Epithelial cell of esophagus (primary cell): ENCODE data around the gene TMEM69.
"Not testable (repeated sequence)": the region's sequence is repeated elsewhere in the genome, so short reads cannot be mapped to it uniquely, and the experiment has no call there.

Experiments used
- DNase-seq: peaks from one replicate; pipeline ENCODE4 v3.0.0; 2010; ENCODE audit warnings: low read depth
- H3K4me3 ChIP-seq: 2 replicates; pipeline ENCODE4 v1.5.1; 2011; ENCODE audit warnings: mild to moderate bottlenecking, low read length, control low read depth
- CTCF ChIP-seq: IDR thresholded peaks from 2 replicates; pipeline ENCODE4 v1.5.1; 2011; ENCODE audit warnings: low read depth, mild to moderate bottlenecking, low read length, control low read depth, inconsistent platforms; ENCODE audit not compliant: insufficient read depth; ENCODE audit errors: missing control alignments

TMEM69 gene

GRCh38 chr1:45739137-45739536, 51.2 kb downstream of the TMEM69 start:
- DNase-seq, result no peak
- no peak for TF ChIP-seq CTCF
- H3K4me3 ChIP-seq, result no peak overlapping the region

GRCh38 chr1:45739641-45740156, 51.7 kb downstream of the TMEM69 start:
- DNase-seq, H3K4me3 ChIP-seq: not testable (repeated sequence)
